C1 segment of cervical spinal cord (tissue), 14 donors: ENCODE measurements around the gene CSF3.
"Not testable (repeated sequence)": the region's sequence is repeated elsewhere in the genome, so short reads cannot be mapped to it uniquely, and the experiment has no call there.

ENCODE experiments used
- DNase-seq, 14 donors: peaks; one replicate each; lab custom pipeline; 2025; lab: John Stamatoyannopoulos, UW

The CSF3 gene

GRCh38 chr17:39997543-39997942, 17.7 kb upstream of the CSF3 start:
- DNase-seq: no peak

GRCh38 chr17:39999067-39999466, 16.2 kb upstream of the CSF3 start:
- DNase-seq: no peak

GRCh38 chr17:40000161-40000560, 15.1 kb upstream of the CSF3 start:
- no peak for DNase-seq

- DNase-seq: not testable (repeated sequence)
These were observed 13.9 kb upstream of the CSF3 start for GRCh38 chr17:40001335-40001734.

GRCh38 chr17:40004072-40004471, 11.2 kb upstream of the CSF3 start:
- DNase-seq: no peak

- DNase-seq: no peak
These were observed 10.5 kb upstream of the CSF3 start for GRCh38 chr17:40004712-40005111.

- DNase-seq: no peak
These were observed 9.7 kb upstream of the CSF3 start for GRCh38 chr17:40005520-40005919.

- not testable (repeated sequence) for DNase-seq
These were observed 4.2 kb upstream of the CSF3 start for GRCh38 chr17:40010946-40011500.

- not testable (repeated sequence) for DNase-seq
These were observed 3.1 kb upstream of the CSF3 start for GRCh38 chr17:40012017-40012647.

GRCh38 chr17:40014375-40014980, 762 bp upstream of the CSF3 start:
- no peak for DNase-seq

GRCh38 chr17:40015998-40016985, 1.1 kb downstream of the CSF3 start:
- no peak for DNase-seq

GRCh38 chr17:40017422-40018080, 2.3 kb downstream of the CSF3 start:
- DNase-seq: no peak

GRCh38 chr17:40018211-40019121, 3.2 kb downstream of the CSF3 start:
- DNase-seq: no peak

GRCh38 chr17:40019140-40019991, 4.1 kb downstream of the CSF3 start:
- no peak for DNase-seq

GRCh38 chr17:40020146-40020545, 4.9 kb downstream of the CSF3 start:
- DNase-seq: no peak

- DNase-seq: peak in 2 of 14 donors; percentile 37 to 75
These were observed 6.3 kb downstream of the CSF3 start for GRCh38 chr17:40021451-40021971.

- DNase-seq: no peak
These were observed 7.3 kb downstream of the CSF3 start for GRCh38 chr17:40022497-40022896.

GRCh38 chr17:40022961-40023541, 7.8 kb downstream of the CSF3 start:
- DNase-seq: no peak
